PFSK-1 (cell line): ENCODE measurements around the gene SLC8A1.

Experiments used
- FOXP2 ChIP-seq: optimal IDR thresholded peaks from 2 replicates; pipeline ENCODE3; 2011; ENCODE audit warnings: borderline replicate concordance, control low read depth, inconsistent platforms; ENCODE audit not compliant: insufficient read depth; ENCODE audit errors: extremely low read length, extremely low read depth
- POLR2AphosphoS5 ChIP-seq: IDR thresholded peaks from 2 replicates; pipeline ENCODE4 v1.6.1; 2012; ENCODE audit warnings: low read depth, mild to moderate bottlenecking, control low read depth, low read length, moderate library complexity
- SIN3A ChIP-seq: IDR thresholded peaks from 2 replicates; pipeline ENCODE4 v1.6.1; 2012; ENCODE audit warnings: mild to moderate bottlenecking, low read length, moderate library complexity, borderline replicate concordance; ENCODE audit not compliant: insufficient read depth
- TAF1 ChIP-seq: IDR thresholded peaks from 2 replicates; pipeline ENCODE4 v1.6.1; 2012; ENCODE audit warnings: low read length, control low read depth, borderline replicate concordance; ENCODE audit not compliant: insufficient read depth
- TF ChIP-seq, protein P1 (sequence below), 2 experiments: IDR thresholded peaks; 2 replicates each; pipeline versions ENCODE4 v1.6.1 to v1.8.0; 2011 to 2012; ENCODE audit warnings: low read depth in 2 of 2, low read length in 2 of 2, control low read depth in 1 of 2, inconsistent platforms in 1 of 2, mild to moderate bottlenecking in 1 of 2, moderate library complexity in 1 of 2; ENCODE audit not compliant: insufficient read depth in 1 of 2

SLC8A1 gene

DNA sequence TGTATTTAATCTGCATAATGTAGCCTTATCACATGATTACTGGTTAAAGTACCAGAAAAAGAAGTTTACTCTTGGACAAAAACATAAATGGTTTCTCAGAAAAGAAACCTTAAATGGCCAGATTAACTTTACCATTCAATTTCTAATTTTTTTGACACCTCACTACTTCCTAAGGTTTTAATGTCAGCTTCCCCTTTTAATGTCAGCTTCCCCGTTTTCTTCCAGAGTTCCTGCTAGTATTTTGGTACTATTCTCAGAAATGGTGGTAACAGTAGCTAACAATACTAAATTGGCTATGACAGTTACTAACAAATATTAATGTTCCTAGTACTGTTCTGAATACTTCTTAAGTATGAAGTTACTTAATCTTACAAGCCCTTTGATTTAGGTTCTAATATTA is 22.4 kb upstream of the SLC8A1 start:
- TF ChIP-seq POLR2AphosphoS5 (no peak), SIN3A (no peak), TAF1 (no peak), FOXP2 (no peak)
- TF ChIP-seq, protein P1, sequence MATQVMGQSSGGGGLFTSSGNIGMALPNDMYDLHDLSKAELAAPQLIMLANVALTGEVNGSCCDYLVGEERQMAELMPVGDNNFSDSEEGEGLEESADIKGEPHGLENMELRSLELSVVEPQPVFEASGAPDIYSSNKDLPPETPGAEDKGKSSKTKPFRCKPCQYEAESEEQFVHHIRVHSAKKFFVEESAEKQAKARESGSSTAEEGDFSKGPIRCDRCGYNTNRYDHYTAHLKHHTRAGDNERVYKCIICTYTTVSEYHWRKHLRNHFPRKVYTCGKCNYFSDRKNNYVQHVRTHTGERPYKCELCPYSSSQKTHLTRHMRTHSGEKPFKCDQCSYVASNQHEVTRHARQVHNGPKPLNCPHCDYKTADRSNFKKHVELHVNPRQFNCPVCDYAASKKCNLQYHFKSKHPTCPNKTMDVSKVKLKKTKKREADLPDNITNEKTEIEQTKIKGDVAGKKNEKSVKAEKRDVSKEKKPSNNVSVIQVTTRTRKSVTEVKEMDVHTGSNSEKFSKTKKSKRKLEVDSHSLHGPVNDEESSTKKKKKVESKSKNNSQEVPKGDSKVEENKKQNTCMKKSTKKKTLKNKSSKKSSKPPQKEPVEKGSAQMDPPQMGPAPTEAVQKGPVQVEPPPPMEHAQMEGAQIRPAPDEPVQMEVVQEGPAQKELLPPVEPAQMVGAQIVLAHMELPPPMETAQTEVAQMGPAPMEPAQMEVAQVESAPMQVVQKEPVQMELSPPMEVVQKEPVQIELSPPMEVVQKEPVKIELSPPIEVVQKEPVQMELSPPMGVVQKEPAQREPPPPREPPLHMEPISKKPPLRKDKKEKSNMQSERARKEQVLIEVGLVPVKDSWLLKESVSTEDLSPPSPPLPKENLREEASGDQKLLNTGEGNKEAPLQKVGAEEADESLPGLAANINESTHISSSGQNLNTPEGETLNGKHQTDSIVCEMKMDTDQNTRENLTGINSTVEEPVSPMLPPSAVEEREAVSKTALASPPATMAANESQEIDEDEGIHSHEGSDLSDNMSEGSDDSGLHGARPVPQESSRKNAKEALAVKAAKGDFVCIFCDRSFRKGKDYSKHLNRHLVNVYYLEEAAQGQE (IDR thresholded peaks at IDR 0.05; ENCODE audit: insufficient read depth in 1 of 2, low read depth in 2 of 2, low read length in 2 of 2) = no peak

DNA sequence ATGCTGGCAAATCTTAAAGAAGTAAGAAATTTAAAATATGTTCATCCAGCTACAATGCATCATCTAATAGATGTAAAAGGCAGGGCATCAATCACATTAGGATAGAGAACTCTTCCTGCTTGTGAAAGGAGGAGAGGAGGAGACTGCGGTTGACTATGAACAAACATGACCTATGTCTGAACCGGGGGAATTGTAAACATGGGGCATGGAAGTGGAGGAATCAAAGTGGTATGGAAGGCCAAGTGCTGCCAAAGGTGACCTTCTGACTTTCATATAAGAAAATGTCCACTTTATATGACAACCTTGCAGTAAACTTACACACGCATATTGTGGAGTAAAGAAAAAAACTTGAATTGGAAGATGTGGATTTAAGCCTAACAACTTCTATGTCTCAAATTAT is 20.0 kb upstream of the SLC8A1 start:
- TF ChIP-seq, protein P1 (IDR thresholded peaks at IDR 0.05; ENCODE audit: insufficient read depth in 1 of 2, low read depth in 2 of 2, low read length in 2 of 2) = no peak
- no peak for TF ChIP-seq TAF1
- TF ChIP-seq FOXP2 = no peak
- no peak for TF ChIP-seq POLR2AphosphoS5
- no peak for TF ChIP-seq SIN3A

DNA sequence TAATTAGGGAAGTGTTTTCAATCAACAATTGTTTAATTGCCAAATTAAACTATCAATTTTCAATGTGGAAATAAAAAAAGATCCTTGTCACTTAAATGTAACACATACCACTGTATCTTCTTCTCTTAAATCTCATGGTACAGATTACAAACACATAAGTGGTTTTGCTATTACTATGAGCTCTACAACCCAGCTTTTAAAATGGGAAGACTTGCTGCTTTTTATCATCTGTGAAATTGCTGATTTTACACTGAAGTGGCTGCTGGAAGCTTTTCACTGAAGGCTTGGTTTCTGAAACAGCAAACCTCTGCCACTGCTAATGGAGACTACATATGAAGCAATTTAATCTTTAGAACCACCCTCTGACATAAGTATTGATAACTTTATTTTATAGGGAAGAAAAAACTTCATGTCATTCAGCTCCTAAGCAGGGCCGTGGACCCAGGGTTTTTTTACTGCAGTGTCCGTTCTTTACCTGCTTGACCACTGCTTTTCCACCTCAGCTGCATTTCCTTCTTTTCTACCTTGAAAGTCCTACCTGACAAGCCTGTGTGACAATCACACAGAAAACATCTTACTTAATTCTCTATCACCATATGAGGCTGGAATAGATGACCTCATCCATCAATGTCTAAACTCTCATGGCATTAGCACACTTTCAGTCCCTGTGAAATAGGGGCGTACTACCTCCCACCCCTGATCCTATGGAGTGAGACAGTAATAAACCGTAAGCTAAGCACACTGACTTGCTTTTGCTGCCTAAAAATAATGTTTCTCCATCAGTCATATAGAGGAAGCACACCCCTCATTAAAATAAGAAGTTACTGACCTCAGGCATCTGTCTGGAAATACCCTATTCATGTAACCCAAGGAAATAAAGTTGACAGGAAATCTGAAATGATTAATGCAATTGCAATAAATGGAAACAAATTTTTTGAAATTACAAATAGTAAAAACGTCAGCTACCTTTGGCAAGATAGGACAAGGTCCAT is 19.2 kb upstream of the SLC8A1 start:
- TF ChIP-seq POLR2AphosphoS5 (no peak), TAF1 (no peak), FOXP2 (no peak), SIN3A (no peak)
- TF ChIP-seq, protein P1 (IDR thresholded peaks at IDR 0.05; ENCODE audit: insufficient read depth in 1 of 2, low read depth in 2 of 2, low read length in 2 of 2) = no peak

DNA sequence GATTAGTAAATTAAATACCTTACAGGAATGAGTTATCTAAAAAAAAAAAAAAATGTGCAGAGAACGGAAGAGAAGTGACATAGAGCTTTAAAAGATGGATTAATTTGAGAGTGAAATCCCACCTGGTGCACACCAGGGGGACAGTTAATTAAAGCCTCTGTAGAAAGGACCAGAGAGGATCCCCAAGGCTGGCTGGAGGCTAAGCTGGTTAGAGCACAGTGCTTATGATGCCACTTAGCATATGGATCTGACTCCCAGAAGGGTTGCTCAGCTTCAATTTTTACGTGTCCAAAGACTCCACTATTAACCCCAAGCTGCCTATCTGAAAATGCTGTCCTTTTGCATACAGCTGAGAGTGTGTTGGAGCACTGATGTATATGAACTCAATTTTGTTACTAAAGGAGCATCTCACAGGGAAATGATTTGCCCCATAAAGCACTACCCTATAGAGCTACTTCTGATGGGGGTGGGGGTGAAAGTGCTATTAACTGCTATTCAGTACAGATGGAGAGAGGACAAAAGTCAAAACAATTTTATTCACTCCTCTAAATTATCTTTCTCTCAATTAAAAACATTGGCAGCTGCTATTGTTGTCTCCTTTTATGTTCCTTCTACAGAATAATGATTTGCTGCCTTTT is 15.2 kb upstream of the SLC8A1 start:
- TF ChIP-seq TAF1 = no peak
- TF ChIP-seq POLR2AphosphoS5 = no peak
- no peak for TF ChIP-seq FOXP2
- TF ChIP-seq SIN3A = no peak
- TF ChIP-seq, protein P1 (IDR thresholded peaks at IDR 0.05; ENCODE audit: insufficient read depth in 1 of 2, low read depth in 2 of 2, low read length in 2 of 2) = no peak
